K562 (cell line): ENCODE measurements around the gene DDAH1. TPM values are rescaled to one million over a fixed set of nuclear protein-coding genes. Genes with fewer than 3 reads are reported as not detected.

Experiments used
- ATAC-seq: fragments of 200-7000 bp; cut with Tn5 transposase; 3 replicates; pipeline ENCODE4 v1.9.1; 2020; ENCODE audit warnings: moderate library complexity
- BruUV-seq: library from RNA; stranded (reverse); fragments of 400-500 nt; replicated peaks from 2 replicates; lab custom pipeline; 2021; lab: Mats Ljungman, UMichigan
- CTCF ChIA-PET: fragments of 300-600 bp; formaldehyde crosslinking; extraction: SDS; loops from one replicate; lab custom pipeline; 2021; ENCODE audit warnings: low intra/inter-chr PET ratio; lab: Yijun Ruan, JAX
- POLR2A ChIA-PET: fragments of 300-600, 350-650 bp; sonication (Branson Sonifier 250); formaldehyde crosslinking; extraction: SDS; loops from one replicate; lab custom pipeline; 2021; ENCODE audit warnings: antibody characterized with exemption, inconsistent platforms; lab: Yijun Ruan, JAX
- DNase-seq, 4 experiments: peaks; one replicate each; pipeline versions ENCODE4 v3.0.0 to v3.0.0-alpha.2; 2011 to 2018; ENCODE audit warnings: low spot score in 3 of 4, mixed read lengths in 3 of 4; ENCODE audit errors: extremely low read depth in 1 of 4
- FAIRE-seq: peaks from 2 replicates; lab custom pipeline; 2011; peaks lifted over from hg19 to GRCh38; lab: Jason Lieb, UNC
- H2AFZ ChIP-seq: 2 replicates; pipeline ENCODE4 v1.6.0; 2011; ENCODE audit warnings: low read depth, low read length, control low read depth, inconsistent platforms
- H3K27ac ChIP-seq: fragments of 200-600 bp; 3 replicates; pipeline ENCODE4 v1.8.0; 2011; ENCODE audit warnings: low read depth, mild to moderate bottlenecking, control low read depth, inconsistent platforms, low read length, moderate library complexity, mixed read lengths; ENCODE audit errors: extremely low read depth
- H3K27me3 ChIP-seq, 2 experiments: fragments of 300-600 bp in 1 of 2; 2 replicates in 1 of 2; 3 replicates in 1 of 2; pipeline versions ENCODE4 v1.6.0 to v1.8.0; 2011; ENCODE audit warnings: inconsistent platforms in 2 of 2, low read length in 2 of 2, mild to moderate bottlenecking in 1 of 2, mixed read lengths in 1 of 2, moderate library complexity in 1 of 2; ENCODE audit not compliant: control insufficient read depth in 2 of 2, insufficient read depth in 2 of 2
- H3K36me3 ChIP-seq: fragments of 300-600 bp; 3 replicates; pipeline ENCODE4 v1.8.0; 2011; ENCODE audit warnings: mild to moderate bottlenecking, low read length, inconsistent platforms; ENCODE audit not compliant: control insufficient read depth, insufficient read depth
- H3K4me1 ChIP-seq, 2 experiments: fragments of 200-600 bp in 1 of 2; replicated peaks in 1 of 2; 2 replicates in 1 of 2; 3 replicates in 1 of 2; pipeline versions ENCODE4 v1.5.1 to v1.8.0; 2011; ENCODE audit warnings: inconsistent platforms in 2 of 2, low read length in 2 of 2, mild to moderate bottlenecking in 1 of 2, mixed read lengths in 1 of 2, moderate library complexity in 1 of 2; ENCODE audit not compliant: control insufficient read depth in 2 of 2, insufficient read depth in 2 of 2
- H3K4me2 ChIP-seq: 2 replicates; pipeline ENCODE4 v1.6.1; 2011; ENCODE audit warnings: low read length, control low read depth, inconsistent platforms, mixed read lengths; ENCODE audit not compliant: insufficient read depth
- H3K4me3 ChIP-seq: fragments of 200-600 bp; sonication (generic), shearing (Covaris generic); 2 replicates; pipeline ENCODE4 v1.5.1; 2016; ENCODE audit warnings: control low read depth, inconsistent platforms
- H3K79me2 ChIP-seq: fragments of 200-600 bp; 3 replicates; pipeline ENCODE4 v1.8.0; 2011; ENCODE audit warnings: low read length, inconsistent platforms; ENCODE audit not compliant: control insufficient read depth, insufficient read depth
- H3K9ac ChIP-seq, 2 experiments: 2 replicates each; pipeline versions ENCODE4 v1.6.0 to v1.6.1; 2011; ENCODE audit warnings: low read depth in 2 of 2, low read length in 2 of 2, control low read depth in 1 of 2, inconsistent platforms in 1 of 2, mild to moderate bottlenecking in 1 of 2, mixed read lengths in 1 of 2; ENCODE audit not compliant: insufficient read depth in 1 of 2
- H3K9me1 ChIP-seq: one replicate; pipeline ENCODE4 v1.6.0; 2011; ENCODE audit warnings: inconsistent platforms, mild to moderate bottlenecking, low read length, moderate library complexity; ENCODE audit not compliant: control insufficient read depth, insufficient read depth
- H3K9me3 ChIP-seq: replicated peaks from 2 replicates; pipeline ENCODE4 v1.5.1; 2011; ENCODE audit warnings: low read depth, low read length, inconsistent platforms; ENCODE audit not compliant: control insufficient read depth, insufficient read depth
- H4K20me1 ChIP-seq: replicated peaks from 2 replicates; pipeline ENCODE4 v1.6.1; 2011; ENCODE audit warnings: low read length, inconsistent platforms, mixed read lengths; ENCODE audit not compliant: control insufficient read depth, insufficient read depth
- BHLHE40 ChIP-seq: IDR thresholded peaks from 2 replicates; pipeline ENCODE4 v1.6.1; 2011; ENCODE audit warnings: low read length, improper control_type of control experiment
- EGR1 ChIP-seq: fragments of 450-650 bp; conservative IDR thresholded peaks from 2 replicates; pipeline ENCODE4 v1.6.1; 2017; ENCODE audit warnings: mild to moderate bottlenecking
- GABPA ChIP-seq: fragments of 200-800 bp; sonication (Bioruptor generic); conservative IDR thresholded peaks from 2 replicates; pipeline ENCODE4 v1.6.1; 2016; ENCODE audit warnings: low read depth, missing genetic modification characterization, missing compliant biosample characterization
- OTX1 ChIP-seq: fragments of 450-650 bp; formaldehyde crosslinking; IDR thresholded peaks from 2 replicates; pipeline ENCODE4 v1.4.0; 2022; ENCODE audit warnings: mild to moderate bottlenecking
- PTBP1 ChIP-seq: fragments of 200-400 bp; formaldehyde crosslinking; IDR thresholded peaks from 2 replicates; pipeline ENCODE4 v1.6.1; 2017; ENCODE audit warnings: low read depth, low read length
- PYGO2 ChIP-seq: fragments of 450-650 bp; IDR thresholded peaks from 2 replicates; pipeline ENCODE4 v1.6.1; 2016; ENCODE audit warnings: mild to moderate bottlenecking, missing genetic modification characterization, moderate library complexity, missing compliant biosample characterization
- SREBF2 ChIP-seq: sonication (generic); formaldehyde crosslinking; IDR thresholded peaks from 2 replicates; pipeline ENCODE4 v1.4.0; 2020; ENCODE audit warnings: mild to moderate bottlenecking, missing genetic modification reagents
- SRSF7 ChIP-seq: fragments of 200-400 bp; formaldehyde crosslinking; optimal IDR thresholded peaks from 2 replicates; pipeline ENCODE3; 2017; ENCODE audit warnings: mild to moderate bottlenecking, low read depth, low read length
- ZBTB1 ChIP-seq: sonication (generic); formaldehyde crosslinking; IDR thresholded peaks from 2 replicates; pipeline ENCODE4 v1.8.1; 2023; ENCODE audit warnings: missing genetic modification reagents, low read depth, mild to moderate bottlenecking, borderline replicate concordance
- ZNF77 ChIP-seq: fragments of 250-450 bp; sonication (Bioruptor Pico); IDR thresholded peaks from 2 replicates; pipeline ENCODE4 v1.5.0; 2020
- WGBS: fragments of 100-300 bp; shearing (Covaris generic); methylation state at CpG from one replicate; pipeline ENCODE4 v1.1.6; 2016; ENCODE audit warnings: low coverage, mixed read lengths; ENCODE audit not compliant: insufficient coverage; ENCODE audit errors: missing lambda C conversion rate; 5-methylcytosine and 5-hydroxymethylcytosine counted together
- in situ Hi-C: fragments of 300-500 bp; cut with MboI; formaldehyde crosslinking; loops from 4 replicates; pipeline ENCODE4 v1.15.0; 2018; ENCODE audit warnings: inconsistent platforms, mixed read lengths
- intact Hi-C: fragments of 100-400 bp; cut with micrococcal nuclease; formaldehyde crosslinking; loops from 2 replicates; pipeline ENCODE4 v1.14.2; 2022
- polyA plus RNA-seq, 8 experiments: library from polyadenylated mRNA; depleted of rRNA in 4 of 8; stranded (reverse) in 5 of 8; unstranded in 3 of 8; fragments of >200 nt; fragmentation: Nextera tagmentation in 2 of 8; fragmentation: Illumina TruSeq in 1 of 8; extraction: Ambion mirVana in 2 of 8; extraction: Trizol in 1 of 8; gene quantifications; 2 replicates each; pipeline versions ENCODE4 v1.2.1 to v1.2.3, GENCODE V29; 2011 to 2014; ENCODE audit warnings: inconsistent platforms in 1 of 8, missing spikeins in 1 of 8
- total RNA-seq, 7 experiments: library from RNA; depleted of rRNA in 6 of 7; stranded (reverse); fragments of >200 nt in 6 of 7; fragmentation: Illumina TruSeq in 2 of 7; extraction: Trizol in 2 of 7; gene quantifications; 2 replicates each; pipeline versions ENCODE4 v1.2.1 to v1.2.3, GENCODE V29; 2011 to 2021; ENCODE audit warnings: low replicate concordance in 1 of 7

DDAH1 gene
- total and polyA plus RNA-seq, 9 of the 15 experiments (the other 6 are each of a cell fraction or from before 2014, with no cell fraction given), result 0.04 to 0.24 (median 0.10) TPM

DNA sequence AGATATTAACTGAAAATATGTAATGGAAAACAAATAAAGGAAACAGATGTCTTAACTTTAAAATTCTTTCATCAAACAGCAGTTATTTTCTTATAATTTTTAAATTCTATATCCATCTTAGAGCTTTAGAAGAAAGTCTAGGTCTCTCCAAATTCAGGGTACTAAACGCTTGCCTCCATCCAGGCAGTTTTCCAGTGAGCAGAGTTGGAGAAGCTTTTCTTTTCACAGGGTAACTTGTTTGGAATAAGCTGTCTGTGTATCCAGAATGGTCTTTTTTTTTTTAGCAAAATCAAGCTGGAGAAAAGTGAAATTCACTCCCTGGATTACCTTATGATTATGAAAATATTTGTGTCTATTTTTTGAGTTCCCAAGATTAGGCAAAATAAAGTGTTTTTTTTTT, 88.6 kb downstream of the DDAH1 start:
- no peak for TF ChIP-seq SRSF7
- no peak for TF ChIP-seq ZBTB1 (CRISPR knock-in tag)
- TF ChIP-seq OTX1 (CRISPR knock-in tag), result no peak
- no peak for TF ChIP-seq SREBF2 (CRISPR knock-in tag)
- TF ChIP-seq ZNF77, result no peak
- TF ChIP-seq PTBP1, result no peak
- TF ChIP-seq EGR1, result no peak
- no peak for TF ChIP-seq GABPA (tag)
- TF ChIP-seq PYGO2 (tag), result no peak
- TF ChIP-seq BHLHE40, result no peak
- TF ChIP-seq, all 486 proteins: peak for 0
- no peaks in the 10 kb centered on the region for H3K4me1 ChIP-seq
- BruUV-seq, result no TSS peak
- intact Hi-C loops, result no loop called here
- H3K9ac ChIP-seq, result no peak overlapping the region
- no peaks in the 10 kb centered on the region for H3K79me2 ChIP-seq
- no peaks in the 10 kb centered on the region for H3K36me3 ChIP-seq
- in situ Hi-C loops, result no loop called here
- H3K4me3 ChIP-seq, result no peak overlapping the region
- DNase-seq (no peak), ATAC-seq (no peak), FAIRE-seq (no peak)
- H2AFZ ChIP-seq, result no peak overlapping the region
- no peaks in the 10 kb centered on the region for H4K20me1 ChIP-seq
- no peaks in the 10 kb centered on the region for H3K27me3 ChIP-seq
- POLR2A ChIA-PET, result no interaction called here
- H3K9me1 ChIP-seq, result no peaks in the 10 kb centered on the region
- H3K27ac ChIP-seq, result no peak overlapping the region
- 0% methylated on average over 1 of the region's 1 CpG for WGBS
- H3K9me3 ChIP-seq, result no peaks in the 10 kb centered on the region
- H3K4me2 ChIP-seq, result no peak overlapping the region
- CTCF ChIA-PET, result no interaction called here
